ENCODE data around the gene DNAH10.

The DNAH10 gene

DNA sequence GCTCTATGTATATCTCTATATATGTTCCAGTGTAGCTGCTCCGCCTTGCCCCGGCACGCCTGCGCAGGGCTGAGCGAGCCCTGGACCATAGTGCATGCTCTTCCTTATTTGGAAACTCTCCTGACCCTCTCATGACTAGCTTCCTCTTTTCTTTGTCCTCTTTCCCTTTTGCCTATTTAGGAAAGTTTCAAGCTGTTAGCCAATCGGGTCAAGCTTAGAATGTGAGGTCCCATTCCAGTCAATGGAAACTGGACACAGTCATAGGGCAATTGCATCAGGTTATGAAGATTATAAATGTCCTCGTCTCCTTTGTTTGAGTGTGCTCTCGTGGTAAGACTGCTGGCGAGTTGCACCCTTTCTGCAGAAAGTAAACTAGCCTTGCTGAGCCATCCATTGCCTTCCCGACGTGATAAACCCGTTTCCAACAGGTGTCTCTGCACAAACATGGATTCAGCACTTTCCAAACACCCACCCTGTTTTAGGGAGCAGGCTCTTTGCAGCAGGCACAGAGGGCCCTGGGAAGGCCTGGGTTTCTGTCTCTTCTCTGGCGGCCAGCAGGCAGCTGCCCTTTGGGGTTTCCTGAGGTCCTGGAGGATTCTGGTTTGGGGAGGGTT lies 179.6 kb downstream of the DNAH10 start:
- TF ChIP-seq, protein P1, sequence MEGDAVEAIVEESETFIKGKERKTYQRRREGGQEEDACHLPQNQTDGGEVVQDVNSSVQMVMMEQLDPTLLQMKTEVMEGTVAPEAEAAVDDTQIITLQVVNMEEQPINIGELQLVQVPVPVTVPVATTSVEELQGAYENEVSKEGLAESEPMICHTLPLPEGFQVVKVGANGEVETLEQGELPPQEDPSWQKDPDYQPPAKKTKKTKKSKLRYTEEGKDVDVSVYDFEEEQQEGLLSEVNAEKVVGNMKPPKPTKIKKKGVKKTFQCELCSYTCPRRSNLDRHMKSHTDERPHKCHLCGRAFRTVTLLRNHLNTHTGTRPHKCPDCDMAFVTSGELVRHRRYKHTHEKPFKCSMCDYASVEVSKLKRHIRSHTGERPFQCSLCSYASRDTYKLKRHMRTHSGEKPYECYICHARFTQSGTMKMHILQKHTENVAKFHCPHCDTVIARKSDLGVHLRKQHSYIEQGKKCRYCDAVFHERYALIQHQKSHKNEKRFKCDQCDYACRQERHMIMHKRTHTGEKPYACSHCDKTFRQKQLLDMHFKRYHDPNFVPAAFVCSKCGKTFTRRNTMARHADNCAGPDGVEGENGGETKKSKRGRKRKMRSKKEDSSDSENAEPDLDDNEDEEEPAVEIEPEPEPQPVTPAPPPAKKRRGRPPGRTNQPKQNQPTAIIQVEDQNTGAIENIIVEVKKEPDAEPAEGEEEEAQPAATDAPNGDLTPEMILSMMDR (IDR thresholded peaks at IDR 0.05; ENCODE audit: insufficient read depth, low read depth, low read length, missing control alignments): no peak
- DNase-seq (ENCODE audit: low read depth): no peak
- no peak overlapping the region for H3K4me3 ChIP-seq (ENCODE audit: low read length)

DNA sequence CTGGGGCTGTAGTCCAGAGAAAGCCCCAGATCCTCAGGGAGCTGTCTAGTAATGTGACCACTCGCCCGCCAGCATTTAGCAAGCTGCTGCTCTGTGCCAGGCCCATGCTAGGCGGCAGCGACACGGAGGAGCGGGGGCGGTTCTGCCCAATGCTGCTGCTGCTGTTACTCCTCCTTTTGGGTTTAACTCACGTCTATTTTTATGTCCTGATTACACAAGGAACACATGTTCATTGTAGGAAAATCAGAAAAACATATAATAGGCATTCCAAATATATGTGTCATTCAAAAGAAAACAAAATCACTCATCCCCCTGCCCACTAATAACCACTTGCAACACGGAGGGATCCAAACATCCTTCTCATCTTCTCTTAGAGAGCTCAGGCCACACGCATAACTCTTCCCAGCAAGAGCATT lies 180.1 kb downstream of the DNAH10 start:
- no peak overlapping the region for H3K4me3 ChIP-seq (ENCODE audit: low read length)
- TF ChIP-seq, protein P1 (IDR thresholded peaks at IDR 0.05; ENCODE audit: insufficient read depth, low read depth, low read length, missing control alignments): no peak
- DNase-seq (ENCODE audit: low read depth): peak; percentile 20

GRCh38 chr12:123942911-123943648 lies 181.0 kb downstream of the DNAH10 start:
- TF ChIP-seq, protein P1 (IDR thresholded peaks at IDR 0.05; ENCODE audit: insufficient read depth, low read depth, low read length, missing control alignments): no peak
- DNase-seq (ENCODE audit: low read depth): no peak
- no peak overlapping the region for H3K4me3 ChIP-seq (ENCODE audit: low read length)

GRCh38 chr12:123943816-123944215 lies 181.7 kb downstream of the DNAH10 start:
- no peak for DNase-seq (ENCODE audit: low read depth)
- H3K4me3 ChIP-seq (ENCODE audit: low read length): no peak overlapping the region
- TF ChIP-seq, protein P1 (IDR thresholded peaks at IDR 0.05; ENCODE audit: insufficient read depth, low read depth, low read length, missing control alignments): no peak

DNA sequence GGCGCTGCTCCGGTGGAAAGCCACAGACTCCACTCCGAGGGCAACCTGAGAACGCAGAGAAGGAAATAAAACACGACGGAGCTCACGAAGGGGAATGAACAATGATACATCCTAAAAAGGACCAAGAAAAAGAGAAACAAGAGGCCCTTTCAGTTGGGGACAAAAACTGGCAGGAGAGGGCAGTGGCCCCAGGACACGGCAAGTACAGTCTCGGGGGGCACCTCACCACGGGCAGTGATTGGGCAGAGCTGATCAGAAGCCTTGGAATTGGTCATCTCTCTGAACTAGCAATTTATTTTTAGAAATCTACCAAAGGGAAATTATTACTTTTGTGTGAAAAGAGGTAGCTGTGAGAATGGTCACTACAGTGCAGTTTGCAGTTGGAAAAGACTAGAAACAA lies 182.6 kb downstream of the DNAH10 start:
- TF ChIP-seq, protein P1 (IDR thresholded peaks at IDR 0.05; ENCODE audit: insufficient read depth, low read depth, low read length, missing control alignments): no peak
- no peak for DNase-seq (ENCODE audit: low read depth)
- no peak overlapping the region for H3K4me3 ChIP-seq (ENCODE audit: low read length)

GRCh38 chr12:123945287-123946151 lies 183.4 kb downstream of the DNAH10 start:
- DNase-seq (ENCODE audit: low read depth): no peak
- TF ChIP-seq, protein P1 (IDR thresholded peaks at IDR 0.05; ENCODE audit: insufficient read depth, low read depth, low read length, missing control alignments): no peak
- H3K4me3 ChIP-seq (ENCODE audit: low read length): no peak overlapping the region
